HepG2 (cell line): ENCODE results near the gene NUDT9. TPM values are rescaled to one million over a fixed set of nuclear protein-coding genes. Genes with fewer than 3 reads are reported as not detected.
A peak's percentile ranks its signal among the peaks of the same experiment; 100 is the strongest.
"Not testable (repeated sequence)": the region's sequence is repeated elsewhere in the genome, so short reads cannot be mapped to it uniquely, and the experiment has no call there.

Experiments
- ATAC-seq: fragments of 200-7000 bp; cut with Tn5 transposase; 3 replicates; pipeline ENCODE4 v1.9.1; 2020; ENCODE audit warnings: mild to moderate bottlenecking, moderate library complexity
- BruUV-seq: library from RNA; stranded (reverse); fragments of 400-500 nt; replicated peaks from 2 replicates; lab custom pipeline; 2021; lab: Mats Ljungman, UMichigan
- CTCF ChIA-PET: fragments of 300-600 bp; formaldehyde crosslinking; extraction: SDS; loops from one replicate; lab custom pipeline; 2021; ENCODE audit warnings: low total read pairs, inconsistent platforms, low intra/inter-chr PET ratio; lab: Yijun Ruan, JAX
- POLR2A ChIA-PET: fragments of 350-600 bp; sonication (Branson Sonifier 250); formaldehyde crosslinking; loops from one replicate; lab custom pipeline; 2020; ENCODE audit warnings: antibody characterized with exemption, inconsistent platforms; lab: Yijun Ruan, JAX
- DNase-seq: peaks from one replicate; pipeline ENCODE4 v3.0.0-alpha.2; 2015; ENCODE audit warnings: low spot score
- FAIRE-seq: peaks from 3 replicates; lab custom pipeline; 2011; peaks lifted over from hg19 to GRCh38; lab: Jason Lieb, UNC
- H2AFZ ChIP-seq: one replicate; pipeline ENCODE4 v1.6.1; 2011; ENCODE audit warnings: low read length, inconsistent platforms
- H3K27ac ChIP-seq: fragments of 300-600 bp; 3 replicates; pipeline ENCODE4 v1.8.0; 2011; ENCODE audit warnings: mixed run types, mild to moderate bottlenecking, mixed read lengths, low read length, inconsistent platforms; ENCODE audit not compliant: insufficient read depth; ENCODE audit errors: extremely low read length
- H3K27me3 ChIP-seq, 2 experiments: fragments of 200-600 bp in 1 of 2; 2 replicates in 1 of 2; 3 replicates in 1 of 2; pipeline versions ENCODE4 v1.6.0 to v1.8.0; 2011; ENCODE audit warnings: low read length in 2 of 2, mild to moderate bottlenecking in 2 of 2, moderate library complexity in 2 of 2, inconsistent platforms in 1 of 2; ENCODE audit not compliant: insufficient read depth in 2 of 2, control insufficient read depth in 1 of 2
- H3K36me3 ChIP-seq, 2 experiments: fragments of 200-600 bp in 1 of 2; replicated peaks in 1 of 2; 2 replicates in 1 of 2; 3 replicates in 1 of 2; pipeline versions ENCODE4 v1.5.1 to v1.8.0; 2011; ENCODE audit warnings: low read length in 2 of 2, inconsistent platforms in 1 of 2; ENCODE audit not compliant: insufficient read depth in 2 of 2, control insufficient read depth in 1 of 2
- H3K4me1 ChIP-seq: 2 replicates; pipeline ENCODE4 v1.5.1; 2012; ENCODE audit warnings: low read length, inconsistent platforms; ENCODE audit not compliant: insufficient read depth
- H3K4me2 ChIP-seq: 2 replicates; pipeline ENCODE4 v1.6.0; 2011; ENCODE audit warnings: low read depth, low read length, inconsistent platforms
- H3K4me3 ChIP-seq, 3 experiments: fragments of 200-600 bp in 1 of 3; sonication (generic), shearing (Covaris generic) in 1 of 3; replicated peaks in 1 of 3; 2 replicates each; pipeline ENCODE4 v1.5.1; 2011 to 2016; ENCODE audit warnings: low read length in 3 of 3, inconsistent platforms in 2 of 3, low read depth in 2 of 3, mild to moderate bottlenecking in 2 of 3, control low read depth in 1 of 3, mixed read lengths in 1 of 3; ENCODE audit not compliant: insufficient read depth in 1 of 3
- H3K79me2 ChIP-seq: one replicate; pipeline ENCODE4 v1.6.1; 2011; ENCODE audit warnings: low read length, inconsistent platforms; ENCODE audit not compliant: insufficient read depth
- H3K9ac ChIP-seq: 2 replicates; pipeline ENCODE4 v1.6.0; 2011; ENCODE audit warnings: mild to moderate bottlenecking, low read depth, low read length, inconsistent platforms; ENCODE audit not compliant: insufficient read depth
- H3K9me3 ChIP-seq: 2 replicates; pipeline ENCODE4 v1.5.1; 2012; ENCODE audit warnings: mild to moderate bottlenecking, low read length
- H4K20me1 ChIP-seq: 2 replicates; pipeline ENCODE4 v1.6.0; 2011; ENCODE audit warnings: inconsistent platforms, mild to moderate bottlenecking, low read length, moderate library complexity; ENCODE audit not compliant: insufficient read depth
- FOXA1 ChIP-seq, 2 experiments: fragments of 450-650 bp in 1 of 2; sonication (generic) in 1 of 2; formaldehyde crosslinking in 1 of 2; IDR thresholded peaks; 2 replicates each; pipeline versions ENCODE4 v1.4.0 to v1.6.1; 2016 to 2020; ENCODE audit warnings: missing genetic modification reagents in 1 of 2
- PRMT3 ChIP-seq: sonication (generic); formaldehyde crosslinking; IDR thresholded peaks from 2 replicates; pipeline ENCODE4 v1.8.1; 2022; ENCODE audit warnings: low read depth, mild to moderate bottlenecking, moderate library complexity, missing genetic modification reagents, borderline replicate concordance
- YY1 ChIP-seq: IDR thresholded peaks from 2 replicates; pipeline ENCODE4 v1.6.1; 2011; ENCODE audit warnings: low read length, low read depth, moderate library complexity, mild to moderate bottlenecking; ENCODE audit not compliant: insufficient read depth, insufficient replicate concordance
- ZMYM4 ChIP-seq: sonication (generic); formaldehyde crosslinking; IDR thresholded peaks from 2 replicates; pipeline ENCODE4 v1.8.1; 2023; ENCODE audit warnings: mild to moderate bottlenecking, missing genetic modification reagents
- ZNF281 ChIP-seq: sonication (generic); formaldehyde crosslinking; IDR thresholded peaks from 2 replicates; pipeline ENCODE4 v1.4.0; 2020; ENCODE audit warnings: missing genetic modification reagents, borderline replicate concordance
- WGBS: methylation state at CpG from one replicate; pipeline ENCODE4 v1.1.6; 2017; ENCODE audit warnings: low lambda C conversion rate; 5-methylcytosine and 5-hydroxymethylcytosine counted together
- in situ Hi-C: cut with HindIII; loops from 2 replicates; pipeline ENCODE4 v1.10.0; 2017; ENCODE audit warnings: low pct_unique_long_range_greater_than_20kb; ENCODE audit not compliant: extremely low pct_ligation_motif_present
- intact Hi-C: fragments of 100-400 bp; cut with micrococcal nuclease; formaldehyde crosslinking; loops from one replicate; pipeline ENCODE4 v1.10.0; 2022; ENCODE audit not compliant: unreplicated experiment
- polyA plus RNA-seq, 8 experiments: library from polyadenylated mRNA; depleted of rRNA in 3 of 8; stranded (reverse) in 7 of 8; unstranded in 1 of 8; fragments of >200 nt; fragmentation: Illumina TruSeq in 4 of 8; extraction: Trizol in 4 of 8; gene quantifications; 2 replicates each; pipeline versions ENCODE4 v1.2.1 to v1.2.3, GENCODE V29; 2011 to 2016; ENCODE audit warnings: low read depth in 4 of 8, missing spikeins in 1 of 8, mixed read lengths in 1 of 8; ENCODE audit not compliant: insufficient read depth in 1 of 8
- total RNA-seq, 5 experiments: library from RNA; depleted of rRNA; stranded (reverse); fragments of >200 nt; fragmentation: Illumina TruSeq; extraction: Trizol; gene quantifications; 2 replicates each; pipeline ENCODE4 v1.2.3, GENCODE V29; 2016; ENCODE audit warnings: low read depth in 1 of 5

NUDT9 gene
- total and polyA plus RNA-seq, 2 of the 13 experiments (the other 11 are each of a cell fraction or from before 2014, with no cell fraction given), result 10.4 to 12.3 TPM

DNA sequence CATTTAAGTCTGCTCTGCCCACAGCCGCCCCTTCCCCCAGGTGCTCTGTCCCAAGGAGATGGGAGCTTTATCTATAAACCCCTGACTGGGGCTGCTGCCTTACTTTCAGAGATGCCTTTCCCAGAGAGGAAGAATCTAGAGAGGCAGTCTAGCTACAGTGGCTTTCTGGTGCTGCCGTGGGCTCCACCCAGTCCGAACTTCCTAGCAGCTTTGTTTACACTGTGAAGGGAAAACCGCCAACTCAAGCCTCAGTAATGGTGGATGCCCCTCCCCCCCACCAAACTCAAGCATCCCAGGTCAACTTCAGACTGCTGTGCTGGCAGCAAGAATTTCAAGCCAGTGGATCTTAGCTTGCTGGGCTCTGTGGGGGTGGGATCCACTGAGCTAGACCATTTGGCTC, 66.3 kb downstream of the NUDT9 start:
- H3K9ac ChIP-seq, result not testable (repeated sequence)
- peak overlapping the region; percentile 5; the same call in 1 of the 2 replicates for H3K4me2 ChIP-seq
- peak; percentile 24 for DNase-seq

More for the DNA sequence above, 66.3 kb downstream of the NUDT9 start:
- CTCF ChIA-PET; in situ Hi-C loops; H3K36me3 ChIP-seq; H3K27ac ChIP-seq; H2AFZ ChIP-seq; FAIRE-seq; H3K9me3 ChIP-seq; H3K4me3 ChIP-seq; BruUV-seq; H4K20me1 ChIP-seq; H3K27me3 ChIP-seq; intact Hi-C loops; H3K79me2 ChIP-seq; POLR2A ChIA-PET; TF ChIP-seq FOXA1 (IDR thresholded peaks at IDR 0.05): not testable (repeated sequence)
- 14% methylated on average over 1 of the region's 4 CpGs for WGBS
- H3K4me1 ChIP-seq, result peaks cover 27% of the 10 kb centered on the region
- ATAC-seq, result peak; percentile 48; the same call in 2 of the 3 replicates
- TF ChIP-seq ZMYM4, result 0 out of 2 replicates have a peak, but pooled peaks have one; percentile 42
- TF ChIP-seq PRMT3 (CRISPR knock-in tag), result 0 out of 2 replicates have a peak, but pooled peaks have one; percentile 24
- TF ChIP-seq ZNF281, result peak; percentile 49; the same call in 1 of the 2 replicates
- peak; percentile 25; the same call in 1 of the 2 replicates for TF ChIP-seq FOXA1 (CRISPR knock-in tag; IDR thresholded peaks at IDR 0.05)
- TF ChIP-seq YY1, result peak; percentile 15
